Type B pancreatic cell (in vitro differentiated cells): ENCODE data around the gene OR2V2. TPM values are rescaled to one million over a fixed set of nuclear protein-coding genes. Genes with fewer than 3 reads are reported as not detected.

Experiments
- DNase-seq: peaks from one replicate; pipeline ENCODE4 v3.0.0; 2021; ENCODE audit warnings: mixed read lengths; ENCODE audit not compliant: unreplicated experiment; ENCODE audit errors: extremely low spot score
- H3K27ac Mint-ChIP-seq: 2 replicates; pipeline ENCODE4 v1.8.0; 2021; ENCODE audit warnings: mild to moderate bottlenecking, mixed read lengths
- H3K27me3 Mint-ChIP-seq: 2 replicates; pipeline ENCODE4 v1.8.0; 2021; ENCODE audit warnings: mixed read lengths
- H3K36me3 Mint-ChIP-seq: 2 replicates; pipeline ENCODE4 v1.8.0; 2021; ENCODE audit warnings: mixed read lengths
- H3K4me1 Mint-ChIP-seq: one replicate; pipeline ENCODE4 v1.8.0; 2021; ENCODE audit warnings: mixed read lengths; ENCODE audit not compliant: unreplicated experiment
- H3K4me3 Mint-ChIP-seq: 2 replicates; pipeline ENCODE4 v1.8.0; 2021; ENCODE audit warnings: mild to moderate bottlenecking, mixed read lengths
- H3K9me3 Mint-ChIP-seq: 2 replicates; pipeline ENCODE4 v1.8.0; 2021; ENCODE audit warnings: mixed read lengths
- CTCF ChIP-seq: fragments of 200-600 bp; sonication (generic); conservative IDR thresholded peaks from 2 replicates; pipeline ENCODE4 v1.5.0; 2021; ENCODE audit warnings: antibody characterized with exemption, mild to moderate bottlenecking
- total RNA-seq: library from RNA; stranded (reverse); gene quantifications from 2 replicates; pipeline ENCODE4 v1.2.1, GENCODE V29; 2021; ENCODE audit warnings: low replicate concordance

Gene OR2V2
- total RNA-seq, 1 donor from 2014 or later: not detected

GRCh38 chr5:181189962-181190710 lies 42.8 kb downstream of the OR2V2 start:
- H3K36me3 Mint-ChIP-seq: peaks cover 9% of the 10 kb centered on the region
- H3K27ac Mint-ChIP-seq: peak overlapping the region; percentile 98
- H3K27me3 Mint-ChIP-seq: peaks cover 26% of the 10 kb centered on the region
- DNase-seq: no peak
- no peaks in the 10 kb centered on the region for H3K9me3 Mint-ChIP-seq
- peak overlapping the region; percentile 97 for H3K4me3 Mint-ChIP-seq
- no peak for TF ChIP-seq CTCF
- peaks cover 9% of the 10 kb centered on the region for H3K4me1 Mint-ChIP-seq

DNA sequence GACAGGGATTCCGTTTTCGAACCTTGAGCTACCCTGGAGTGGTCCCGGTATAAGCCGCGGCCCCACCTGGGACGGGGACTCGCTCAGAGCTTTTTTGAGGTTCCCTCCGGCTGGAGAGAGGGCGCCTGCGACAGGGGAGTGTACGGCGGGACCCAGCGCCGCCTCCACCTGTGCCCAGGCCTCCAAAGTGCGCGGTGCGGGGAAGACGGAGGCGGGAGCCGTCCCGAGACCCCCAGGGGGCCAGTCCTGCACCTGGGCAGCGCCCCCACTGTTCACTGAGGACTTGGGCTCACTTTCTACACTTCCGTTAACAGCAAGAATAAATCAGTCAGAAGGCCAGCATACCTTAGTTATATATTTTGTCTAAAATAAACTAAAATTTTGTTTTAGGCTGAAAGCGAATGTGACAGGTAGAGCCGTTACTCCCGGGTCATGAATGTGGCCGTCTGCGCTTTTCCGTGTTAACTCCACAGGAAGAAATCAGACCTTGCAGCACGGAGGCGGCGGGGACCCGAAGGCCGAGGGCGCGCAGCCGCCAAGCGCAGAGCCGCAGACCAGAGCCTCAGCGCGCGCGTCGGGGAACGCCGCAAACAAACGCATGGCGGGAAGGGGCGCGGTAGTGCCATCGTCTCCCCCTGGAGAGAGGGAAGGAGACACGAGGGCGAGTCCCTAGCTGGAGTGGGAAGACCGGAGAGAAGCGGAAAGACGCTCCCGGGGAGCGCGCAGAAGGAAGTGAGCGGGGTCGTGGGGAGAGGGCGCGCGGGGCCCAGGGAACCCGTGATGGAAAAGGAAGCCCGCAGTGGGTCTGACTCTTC lies 43.5 kb downstream of the OR2V2 start:
- Mint-ChIP-seq H3K27me3 (peaks cover 26% of the 10 kb centered on the region), H3K4me1 (peaks cover 9% of the 10 kb centered on the region), H3K36me3 (peaks cover 9% of the 10 kb centered on the region), H3K4me3 (peak overlapping the region; percentile 97), H3K27ac (peak overlapping the region; percentile 97), H3K9me3 (no peaks in the 10 kb centered on the region)
- no peak for DNase-seq
- TF ChIP-seq CTCF: peak; percentile 36

GRCh38 chr5:181191526-181192336 lies 44.3 kb downstream of the OR2V2 start:
- H3K36me3 Mint-ChIP-seq: peaks cover 9% of the 10 kb centered on the region
- TF ChIP-seq CTCF: no peak
- peak overlapping the region; percentile 97 for H3K27ac Mint-ChIP-seq
- peak; percentile 99 for DNase-seq
- H3K9me3 Mint-ChIP-seq: no peaks in the 10 kb centered on the region
- peak overlapping the region; percentile 97 for H3K4me3 Mint-ChIP-seq
- H3K27me3 Mint-ChIP-seq: peaks cover 28% of the 10 kb centered on the region
- peaks cover 9% of the 10 kb centered on the region for H3K4me1 Mint-ChIP-seq

- peaks cover 30% of the 10 kb centered on the region for H3K27me3 Mint-ChIP-seq
- H3K9me3 Mint-ChIP-seq: no peaks in the 10 kb centered on the region
- no peak for TF ChIP-seq CTCF
- peak overlapping the region; percentile 97 for H3K4me3 Mint-ChIP-seq
- H3K4me1 Mint-ChIP-seq: peaks cover 9% of the 10 kb centered on the region
- H3K36me3 Mint-ChIP-seq: peaks cover 9% of the 10 kb centered on the region
- H3K27ac Mint-ChIP-seq: peak overlapping the region; percentile 97
- no peak for DNase-seq
These were observed 45.1 kb downstream of the OR2V2 start for GRCh38 chr5:181192337-181193046.

GRCh38 chr5:181193656-181194055 lies 46.3 kb downstream of the OR2V2 start:
- Mint-ChIP-seq H3K27me3 (peaks cover 26% of the 10 kb centered on the region), H3K36me3 (peaks cover 4% of the 10 kb centered on the region), H3K4me3 (peak overlapping the region; percentile 97), H3K9me3 (no peaks in the 10 kb centered on the region), H3K4me1 (peaks cover 9% of the 10 kb centered on the region), H3K27ac (no peak overlapping the region)
- no peak for DNase-seq
- TF ChIP-seq CTCF: no peak
